Endothelial cell of umbilical vein (primary cell): ENCODE results near the gene ZDHHC24. TPM values are rescaled to one million over a fixed set of nuclear protein-coding genes. Genes with fewer than 3 reads are reported as not detected.

Experiments
- BruUV-seq: library from RNA; stranded (reverse); fragments of 400-500 nt; replicated peaks from 2 replicates; lab custom pipeline; 2021; lab: Mats Ljungman, UMichigan
- CTCF ChIA-PET: fragments of 300-600, 350-600 bp; sonication (Branson Sonifier 250); formaldehyde crosslinking; loops from one replicate; lab custom pipeline; 2021; ENCODE audit warnings: antibody characterized with exemption, inconsistent platforms; lab: Charles Lee
- POLR2A ChIA-PET: fragments of 300-600, 350-600 bp; sonication (Branson Sonifier 250); formaldehyde crosslinking; loops from one replicate; lab custom pipeline; 2021; ENCODE audit warnings: antibody characterized with exemption, inconsistent platforms; lab: Charles Lee
- DNase-seq: peaks from one replicate; pipeline ENCODE4 v3.0.0-alpha.2; 2011; ENCODE audit warnings: low read depth, low spot score
- FAIRE-seq: peaks from 2 replicates; lab custom pipeline; 2011; peaks lifted over from hg19 to GRCh38; lab: Jason Lieb, UNC
- H2AFZ ChIP-seq: 2 replicates; pipeline ENCODE4 v1.6.0; 2012; ENCODE audit warnings: low read depth, low read length, control low read depth, inconsistent platforms
- H3K27ac ChIP-seq: 2 replicates; pipeline ENCODE4 v1.5.1; 2011; ENCODE audit warnings: low read depth, mild to moderate bottlenecking, control low read depth, low read length, moderate library complexity; ENCODE audit not compliant: insufficient read depth
- H3K27me3 ChIP-seq, 2 experiments: 2 replicates each; pipeline versions ENCODE4 v1.6.0 to v1.6.1; 2011; ENCODE audit warnings: low read length in 2 of 2, mixed read lengths in 1 of 2; ENCODE audit not compliant: control insufficient read depth in 2 of 2, insufficient read depth in 2 of 2
- H3K36me3 ChIP-seq, 2 experiments: 2 replicates in 1 of 2; 3 replicates in 1 of 2; pipeline ENCODE4 v1.5.1; 2011; ENCODE audit warnings: low read length in 2 of 2, mild to moderate bottlenecking in 1 of 2, moderate library complexity in 1 of 2; ENCODE audit not compliant: control insufficient read depth in 2 of 2, insufficient read depth in 2 of 2; ENCODE audit errors: extremely low read depth in 1 of 2
- H3K4me1 ChIP-seq: 3 replicates; pipeline ENCODE4 v1.5.1; 2011; ENCODE audit warnings: mild to moderate bottlenecking, low read length; ENCODE audit not compliant: control insufficient read depth, insufficient read depth; ENCODE audit errors: extremely low read depth
- H3K4me2 ChIP-seq: 2 replicates; pipeline ENCODE4 v1.6.1; 2011; ENCODE audit warnings: low read length, control low read depth, mixed read lengths; ENCODE audit not compliant: insufficient read depth
- H3K4me3 ChIP-seq, 3 experiments: fragments of 200-600 bp in 1 of 3; sonication (generic), shearing (Covaris generic) in 1 of 3; replicated peaks in 1 of 3; 2 replicates each; pipeline ENCODE4 v1.5.1; 2011 to 2016; ENCODE audit warnings: control low read depth in 3 of 3, low read length in 3 of 3, mild to moderate bottlenecking in 2 of 3, inconsistent platforms in 1 of 3, low read depth in 1 of 3, moderate library complexity in 1 of 3; ENCODE audit not compliant: insufficient read depth in 1 of 3
- H3K79me2 ChIP-seq: 2 replicates; pipeline ENCODE4 v1.6.0; 2012; ENCODE audit warnings: low read length, inconsistent platforms; ENCODE audit not compliant: control insufficient read depth, insufficient read depth
- H3K9ac ChIP-seq: replicated peaks from 2 replicates; pipeline ENCODE3; 2011; ENCODE audit warnings: low read length, control low read depth; ENCODE audit not compliant: insufficient read depth; ENCODE audit errors: extremely low read depth
- H3K9me1 ChIP-seq: replicated peaks from 3 replicates; pipeline ENCODE4 v1.6.0; 2011; ENCODE audit warnings: mild to moderate bottlenecking, low read length; ENCODE audit not compliant: control insufficient read depth, insufficient read depth; ENCODE audit errors: extremely low read depth
- H3K9me3 ChIP-seq: replicated peaks from 2 replicates; pipeline ENCODE4 v1.5.1; 2012; ENCODE audit warnings: low read length, inconsistent platforms; ENCODE audit not compliant: control insufficient read depth, insufficient read depth
- H4K20me1 ChIP-seq: replicated peaks from 2 replicates; pipeline ENCODE3; 2011; ENCODE audit warnings: mild to moderate bottlenecking, low read length; ENCODE audit not compliant: control insufficient read depth, insufficient read depth; ENCODE audit errors: extremely low read depth
- EZH2 ChIP-seq: IDR thresholded peaks from 2 replicates; pipeline ENCODE4 v1.6.1; 2012; ENCODE audit warnings: borderline replicate concordance, low read depth, mild to moderate bottlenecking, moderate library complexity, low read length, inconsistent platforms; ENCODE audit not compliant: severe bottlenecking
- FOS ChIP-seq: IDR thresholded peaks from 2 replicates; pipeline ENCODE4 v1.6.1; 2011; ENCODE audit warnings: mild to moderate bottlenecking, low read length, moderate library complexity, borderline replicate concordance; ENCODE audit not compliant: insufficient read depth
- GATA2 ChIP-seq: IDR thresholded peaks from 2 replicates; pipeline ENCODE4 v1.7.0; 2011; ENCODE audit warnings: low read depth, mild to moderate bottlenecking, moderate library complexity, mixed read lengths, low read length; ENCODE audit not compliant: insufficient read length, insufficient read depth
- JUN ChIP-seq: IDR thresholded peaks from 2 replicates; pipeline ENCODE4 v1.6.1; 2011; ENCODE audit warnings: borderline replicate concordance, low read depth; ENCODE audit not compliant: insufficient read length, insufficient read depth
- MYC ChIP-seq: IDR thresholded peaks from one replicate; pipeline ENCODE4 v1.6.1; 2011; ENCODE audit warnings: mild to moderate bottlenecking, low read depth, low read length
- POLR2A ChIP-seq: IDR thresholded peaks from 2 replicates; pipeline ENCODE4 v1.6.1; 2012; ENCODE audit warnings: low read depth, mild to moderate bottlenecking, control low read depth, low read length
- POLR2AphosphoS5 ChIP-seq: IDR thresholded peaks from 2 replicates; pipeline ENCODE4 v1.6.1; 2012; ENCODE audit warnings: low read depth, mild to moderate bottlenecking, control low read depth, low read length, moderate library complexity; ENCODE audit not compliant: insufficient read depth
- dilution Hi-C: fragments of 300-500 bp; cut with MboI; formaldehyde crosslinking; loops from one replicate; pipeline ENCODE4 v1.15.0; 2019; ENCODE audit warnings: low sequenced_read_pairs; ENCODE audit not compliant: extremely low pct_ligation_motif_present
- intact Hi-C: fragments of 100-400 bp; cut with micrococcal nuclease; formaldehyde crosslinking; loops from one replicate; pipeline ENCODE4 v1.10.0; 2022
- polyA plus RNA-seq, 4 experiments: library from polyadenylated mRNA; depleted of rRNA in 3 of 4; stranded (reverse) in 3 of 4; unstranded in 1 of 4; fragments of >200 nt; gene quantifications; 2 replicates each; pipeline versions ENCODE4 v1.2.1 to v1.2.3, GENCODE V29; 2011 to 2012; ENCODE audit warnings: missing spikeins in 1 of 4
- total RNA-seq: library from RNA; stranded (reverse); gene quantifications from 2 replicates; pipeline ENCODE4 v1.2.3, GENCODE V29; 2021
- TF ChIP-seq, protein P1 (sequence below), 2 donors: IDR thresholded peaks; 1 replicate in 1 of 2; 2 replicates in 1 of 2; pipeline ENCODE4 v1.5.1; 2011; ENCODE audit warnings: low read length in 2 of 2, mild to moderate bottlenecking in 2 of 2, moderate library complexity in 2 of 2, control low read depth in 1 of 2, inconsistent platforms in 1 of 2, low read depth in 1 of 2; ENCODE audit not compliant: insufficient read depth in 1 of 2; ENCODE audit errors: extremely low read depth in 1 of 2
- TF ChIP-seq, protein P2 (sequence below): IDR thresholded peaks from 2 replicates; pipeline ENCODE4 v1.6.1; 2011; ENCODE audit not compliant: insufficient read depth, insufficient read length

The ZDHHC24 gene
- total and polyA plus RNA-seq, 2 donors (not counting 3 experiments of a cell fraction or from before 2014, with no cell fraction given): 20.1 to 21.1 TPM

DNA sequence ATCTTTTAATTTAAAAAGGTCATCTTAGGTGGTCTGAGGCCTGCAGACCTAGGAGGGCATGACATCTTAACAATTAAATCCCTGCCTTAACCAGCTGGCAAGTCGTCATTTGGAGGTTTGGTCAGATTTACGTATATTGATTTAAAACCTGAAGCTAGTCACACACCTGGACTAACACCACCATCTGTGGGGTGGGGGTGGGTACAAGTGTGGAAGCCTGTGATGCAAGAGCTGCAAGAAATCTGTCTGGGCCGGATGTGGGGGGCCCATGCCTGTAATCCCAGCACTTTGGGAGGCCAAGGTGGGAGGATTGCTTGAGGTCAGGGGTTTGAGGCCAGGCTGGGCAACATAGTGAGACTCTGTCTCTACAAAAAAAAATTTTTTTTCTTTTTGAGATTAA, 35.4 kb upstream of the ZDHHC24 start:
- no TSS peak for BruUV-seq
- ChIA-PET POLR2A (interaction anchor here (0.6 to 1.3 kb wide), 2 partner anchors 30 to 97 kb away, joined by 4 to 6 read pairs; partner anchors contain the start of gene RBM4B), CTCF (interaction anchor here (1.2 to 5.8 kb wide), 3 partner anchors 11 to 97 kb away, joined by 5 to 143 read pairs (median 14); partner anchors contain the start of genes CCDC87, CCS, RBM4 and RBM4B)

More for the DNA sequence above, 35.4 kb upstream of the ZDHHC24 start:
- no peak for FAIRE-seq
- Histone ChIP-seq H3K4me1 (no peaks in the 10 kb centered on the region), H3K36me3 (no peaks in the 10 kb centered on the region), H3K4me3 (no peak overlapping the region), H3K27me3 (peaks cover 0 to 2% of the 10 kb centered on the region in 2 experiments), H3K79me2 (no peaks in the 10 kb centered on the region), H3K9me1 (no peaks in the 10 kb centered on the region), H4K20me1 (no peaks in the 10 kb centered on the region), H3K4me2 (no peak overlapping the region), H3K9me3 (no peaks in the 10 kb centered on the region), H2AFZ (no peak overlapping the region), H3K9ac (no peak overlapping the region), H3K27ac (no peak overlapping the region)
- DNase-seq: no peak
- TF ChIP-seq, protein P1, sequence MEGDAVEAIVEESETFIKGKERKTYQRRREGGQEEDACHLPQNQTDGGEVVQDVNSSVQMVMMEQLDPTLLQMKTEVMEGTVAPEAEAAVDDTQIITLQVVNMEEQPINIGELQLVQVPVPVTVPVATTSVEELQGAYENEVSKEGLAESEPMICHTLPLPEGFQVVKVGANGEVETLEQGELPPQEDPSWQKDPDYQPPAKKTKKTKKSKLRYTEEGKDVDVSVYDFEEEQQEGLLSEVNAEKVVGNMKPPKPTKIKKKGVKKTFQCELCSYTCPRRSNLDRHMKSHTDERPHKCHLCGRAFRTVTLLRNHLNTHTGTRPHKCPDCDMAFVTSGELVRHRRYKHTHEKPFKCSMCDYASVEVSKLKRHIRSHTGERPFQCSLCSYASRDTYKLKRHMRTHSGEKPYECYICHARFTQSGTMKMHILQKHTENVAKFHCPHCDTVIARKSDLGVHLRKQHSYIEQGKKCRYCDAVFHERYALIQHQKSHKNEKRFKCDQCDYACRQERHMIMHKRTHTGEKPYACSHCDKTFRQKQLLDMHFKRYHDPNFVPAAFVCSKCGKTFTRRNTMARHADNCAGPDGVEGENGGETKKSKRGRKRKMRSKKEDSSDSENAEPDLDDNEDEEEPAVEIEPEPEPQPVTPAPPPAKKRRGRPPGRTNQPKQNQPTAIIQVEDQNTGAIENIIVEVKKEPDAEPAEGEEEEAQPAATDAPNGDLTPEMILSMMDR (IDR thresholded peaks at IDR 0.05; ENCODE audit: extremely low read depth in 1 of 2, insufficient read depth in 1 of 2, low read depth in 1 of 2, low read length in 2 of 2): no peak
- TF ChIP-seq MYC: no peak
- TF ChIP-seq JUN: no peak
- TF ChIP-seq, protein P2, sequence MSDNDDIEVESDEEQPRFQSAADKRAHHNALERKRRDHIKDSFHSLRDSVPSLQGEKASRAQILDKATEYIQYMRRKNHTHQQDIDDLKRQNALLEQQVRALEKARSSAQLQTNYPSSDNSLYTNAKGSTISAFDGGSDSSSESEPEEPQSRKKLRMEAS: no peak
- TF ChIP-seq POLR2A: no peak
- TF ChIP-seq POLR2AphosphoS5: no peak
- no peak for TF ChIP-seq EZH2
- TF ChIP-seq FOS: no peak
- TF ChIP-seq GATA2: no peak
- intact Hi-C loops (no loop called here), dilution Hi-C loops (no loop called here)
